ENCODE data around the gene LBP. TPM values are rescaled to one million over a fixed set of nuclear protein-coding genes. Genes with fewer than 3 reads are reported as not detected.

Gene LBP
- total RNA-seq, 1 donor, result not detected

- no peak overlapping the region for H3K4me3 ChIP-seq (ENCODE audit: low read depth, low read length)
- TF ChIP-seq CTCF (IDR thresholded peaks at IDR 0.05; ENCODE audit: insufficient read depth, low read length), result no peak
- DNase-seq (ENCODE audit: low read depth), result no peak
Observed at GRCh38 chr20:38316341-38316740, 29.9 kb upstream of the LBP start.

GRCh38 chr20:38317422-38317821 lies 28.9 kb upstream of the LBP start:
- DNase-seq (ENCODE audit: low read depth), result no peak
- TF ChIP-seq CTCF (IDR thresholded peaks at IDR 0.05; ENCODE audit: insufficient read depth, low read length), result no peak
- H3K4me3 ChIP-seq (ENCODE audit: low read depth, low read length), result no peak overlapping the region

- no peak for DNase-seq (ENCODE audit: low read depth)
- TF ChIP-seq CTCF (IDR thresholded peaks at IDR 0.05; ENCODE audit: insufficient read depth, low read length), result no peak
- H3K4me3 ChIP-seq (ENCODE audit: low read depth, low read length), result no peak overlapping the region
Observed at GRCh38 chr20:38320221-38320620, 26.1 kb upstream of the LBP start.

GRCh38 chr20:38321959-38322598 lies 24.2 kb upstream of the LBP start:
- H3K4me3 ChIP-seq (ENCODE audit: low read depth, low read length), result no peak overlapping the region
- peak; percentile 74 for TF ChIP-seq CTCF (IDR thresholded peaks at IDR 0.05; ENCODE audit: insufficient read depth, low read length)
- DNase-seq (ENCODE audit: low read depth), result peak; percentile 83

GRCh38 chr20:38324159-38324558 lies 22.1 kb upstream of the LBP start:
- H3K4me3 ChIP-seq (ENCODE audit: low read depth, low read length), result no peak overlapping the region
- no peak for TF ChIP-seq CTCF (IDR thresholded peaks at IDR 0.05; ENCODE audit: insufficient read depth, low read length)
- no peak for DNase-seq (ENCODE audit: low read depth)

- no peak for TF ChIP-seq CTCF (IDR thresholded peaks at IDR 0.05; ENCODE audit: insufficient read depth, low read length)
- H3K4me3 ChIP-seq (ENCODE audit: low read depth, low read length), result no peak overlapping the region
- DNase-seq (ENCODE audit: low read depth), result no peak
Observed at GRCh38 chr20:38325167-38325566, 21.1 kb upstream of the LBP start.

- H3K4me3 ChIP-seq (ENCODE audit: low read depth, low read length), result no peak overlapping the region
- DNase-seq (ENCODE audit: low read depth), result no peak
- TF ChIP-seq CTCF (IDR thresholded peaks at IDR 0.05; ENCODE audit: insufficient read depth, low read length), result no peak
Observed at GRCh38 chr20:38325905-38326304, 20.4 kb upstream of the LBP start.
